ENCODE results near the gene SRP68.
"Not testable (repeated sequence)": the region's sequence is repeated elsewhere in the genome, so short reads cannot be mapped to it uniquely, and the experiment has no call there.

GRCh38 chr17:76042868-76043267 is 29.4 kb downstream of the SRP68 start:
- TF ChIP-seq CTCF, POLR2A (IDR thresholded peaks at IDR 0.05): not testable (repeated sequence)
